Thyroid gland (tissue), 4 donors: ENCODE data around the gene NEK5. TPM values are rescaled to one million over a fixed set of nuclear protein-coding genes. Genes with fewer than 3 reads are reported as not detected.

Source experiments
- DNase-seq, 2 donors: peaks; one replicate each; pipeline ENCODE4 v3.0.0-alpha.2; 2019
- H3K27ac ChIP-seq, 3 donors: fragments of 200-600 bp; sonication (generic); 1 replicate in 2 of 3; 2 replicates in 1 of 3; pipeline ENCODE4 v1.5.1; 2016 to 2019; ENCODE audit warnings: mild to moderate bottlenecking in 1 of 3, moderate library complexity in 1 of 3
- H3K27me3 ChIP-seq: fragments of 200-600 bp; sonication (generic); one replicate; pipeline ENCODE4 v1.5.1; 2019
- H3K36me3 ChIP-seq, 2 donors: fragments of 200-600 bp; sonication (generic); one replicate each; pipeline ENCODE4 v1.5.1; 2016 to 2019
- H3K4me1 ChIP-seq, 2 donors: fragments of 200-600 bp; sonication (generic); one replicate each; pipeline ENCODE4 v1.5.1; 2017 to 2019
- H3K4me3 ChIP-seq, 3 donors: fragments of 200-600 bp; sonication (generic); replicated peaks in 1 of 3; 1 replicate in 2 of 3; 2 replicates in 1 of 3; pipeline ENCODE4 v1.5.1; 2016; ENCODE audit warnings: mild to moderate bottlenecking in 1 of 3
- H3K9me3 ChIP-seq: fragments of 200-600 bp; sonication (generic); one replicate; pipeline ENCODE4 v1.5.1; 2017
- CTCF ChIP-seq, 6 experiments: fragments of 200-600 bp in 3 of 6; fragments of 450-650 bp in 3 of 6; sonication (generic) in 3 of 6; IDR thresholded peaks; one replicate each; pipeline ENCODE4 v1.5.1; 2016 to 2019; ENCODE audit warnings: antibody characterized with exemption in 6 of 6, mild to moderate bottlenecking in 2 of 6, inconsistent platforms in 1 of 6, moderate library complexity in 1 of 6
- POLR2A ChIP-seq, 2 donors: fragments of 450-650 bp; IDR thresholded peaks; one replicate each; pipeline ENCODE4 v1.6.1; 2017; ENCODE audit warnings: antibody characterized with exemption in 2 of 2, mild to moderate bottlenecking in 2 of 2, moderate library complexity in 1 of 2
- WGBS, 2 donors: methylation state at CpG; one replicate each; pipeline ENCODE4 v1.1.5; 2017; 5-methylcytosine and 5-hydroxymethylcytosine counted together
- intact Hi-C: fragments of 100-400 bp; cut with DNase I; formaldehyde crosslinking; loops from one replicate; pipeline ENCODE4 v1.15.1; 2023
- total RNA-seq, 4 donors: library from RNA; depleted of rRNA; stranded (reverse); fragments of >200 nt; gene quantifications; one replicate each; pipeline ENCODE4 v1.2.3, GENCODE V29; 2016

The NEK5 gene
- total RNA-seq, 4 donors from 2014 or later = 0.13 to 0.73 (median 0.48) TPM

- intact Hi-C loops = no loop called here
- WGBS, 2 donors = 30 to 33% methylated on average over 13 of the region's 13 CpGs
- DNase-seq = peak; percentile 89 to 93
Observed at GRCh38 chr13:51999510-51999911, 129.4 kb downstream of the NEK5 start.

DNA sequence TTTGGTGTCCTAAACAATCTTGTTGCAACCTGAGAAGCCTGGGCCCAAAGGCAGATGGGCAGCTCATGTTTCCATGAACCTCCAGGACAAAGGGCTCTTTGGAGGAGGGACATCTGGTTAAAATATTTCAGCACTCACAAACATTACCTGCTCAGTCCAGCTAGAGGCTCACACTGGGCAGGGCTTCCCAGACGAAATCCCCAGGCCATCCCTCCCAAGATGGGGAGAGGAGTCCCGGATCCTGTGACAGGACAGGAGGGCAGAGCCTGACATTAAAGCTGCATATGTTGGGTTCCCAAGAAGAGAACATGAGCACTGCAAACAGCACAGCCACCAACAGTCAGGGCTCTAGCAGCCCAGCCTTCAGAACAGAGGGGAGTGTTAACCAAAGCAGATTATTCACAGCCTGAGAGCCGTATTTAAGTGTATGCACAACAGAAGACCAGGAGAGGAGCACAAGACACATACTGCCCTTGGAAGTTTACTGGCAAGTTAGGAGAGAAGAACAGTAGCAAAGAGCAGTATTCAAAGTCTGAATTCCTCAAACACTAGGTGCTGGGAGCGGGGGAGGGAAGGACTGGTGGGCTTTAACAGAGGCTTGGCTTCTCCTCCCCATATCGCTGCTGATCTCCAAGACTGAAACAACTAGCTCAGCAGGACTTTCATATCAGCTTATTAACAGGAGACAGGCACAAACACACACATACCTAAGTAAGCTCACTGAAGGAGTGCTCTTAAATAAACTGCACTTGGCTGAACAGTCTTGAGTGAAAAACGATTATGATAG lies 130.0 kb downstream of the NEK5 start:
- TF ChIP-seq CTCF (IDR thresholded peaks at IDR 0.05) (no peak), POLR2A (IDR thresholded peaks at IDR 0.05) (no peak)
- WGBS, 2 donors = 28 to 39% methylated on average over 5 to 6 of the region's 6 CpGs
- intact Hi-C loops = no loop called here
- H3K4me1 ChIP-seq = peaks cover 21 to 27% of the 10 kb centered on the region in 2 donors
- no peaks in the 10 kb centered on the region for H3K9me3 ChIP-seq
- no peak for DNase-seq
- no peaks in the 10 kb centered on the region for H3K36me3 ChIP-seq
- H3K27ac ChIP-seq = peak overlapping the region; percentile 28 to 68 (median 62)
- H3K4me3 ChIP-seq = no peak overlapping the region
- no peaks in the 10 kb centered on the region for H3K27me3 ChIP-seq

More at GRCh38 chr13:51999510-51999911, 129.4 kb downstream of the NEK5 start:
- peak in 1 of 2 donors; percentile 19 for TF ChIP-seq POLR2A (IDR thresholded peaks at IDR 0.05)
- no peak for TF ChIP-seq CTCF (IDR thresholded peaks at IDR 0.05)
- Histone ChIP-seq H3K9me3 (no peaks in the 10 kb centered on the region), H3K4me1 (peaks cover 21 to 27% of the 10 kb centered on the region in 2 donors), H3K27ac (peak overlapping the region; percentile 53 to 68 (median 62)), H3K36me3 (no peaks in the 10 kb centered on the region), H3K4me3 (no peak overlapping the region), H3K27me3 (no peaks in the 10 kb centered on the region)

DNA sequence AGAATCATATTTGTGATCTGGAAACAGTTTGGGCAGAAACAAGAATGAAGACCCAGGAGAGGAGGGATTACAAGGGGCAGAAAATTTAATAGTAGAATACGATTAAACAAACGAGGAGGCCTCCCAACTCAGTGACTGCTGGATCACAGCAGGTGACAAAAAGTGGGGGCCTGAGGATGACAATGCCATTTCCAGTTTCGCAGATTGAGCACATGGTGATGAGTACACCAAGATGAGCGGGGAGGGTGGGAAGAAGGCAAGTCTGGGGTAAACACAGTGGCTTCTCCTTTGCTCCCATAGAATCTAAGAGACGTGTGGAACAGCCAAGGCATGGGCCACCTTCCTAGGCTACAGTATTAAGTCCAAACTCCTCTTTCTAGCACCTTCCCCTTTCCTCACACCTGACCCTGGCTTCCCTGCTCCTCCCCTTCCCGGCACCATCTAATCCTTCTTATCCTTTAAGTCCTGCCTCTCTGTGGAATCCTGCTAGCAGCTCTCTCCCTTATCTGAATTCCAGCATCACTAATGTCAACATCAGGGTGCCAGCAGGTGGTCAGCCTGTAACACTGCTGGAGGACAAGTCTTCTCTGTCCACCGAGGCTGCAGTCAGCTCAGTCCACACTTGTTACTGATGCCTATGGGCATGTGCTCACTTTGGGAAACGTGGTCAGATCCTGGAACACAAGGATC lies 131.1 kb downstream of the NEK5 start:
- Histone ChIP-seq H3K4me1 (peaks cover 21 to 27% of the 10 kb centered on the region in 2 donors), H3K27ac (no peak overlapping the region), H3K4me3 (no peak overlapping the region), H3K36me3 (no peaks in the 10 kb centered on the region), H3K27me3 (no peaks in the 10 kb centered on the region), H3K9me3 (no peaks in the 10 kb centered on the region)
- intact Hi-C loops = no loop called here
- TF ChIP-seq CTCF (IDR thresholded peaks at IDR 0.05) (no peak), POLR2A (IDR thresholded peaks at IDR 0.05) (no peak)
- DNase-seq = no peak
- WGBS, 2 donors = 80 to 83% methylated on average over 8 of the region's 8 CpGs

DNA sequence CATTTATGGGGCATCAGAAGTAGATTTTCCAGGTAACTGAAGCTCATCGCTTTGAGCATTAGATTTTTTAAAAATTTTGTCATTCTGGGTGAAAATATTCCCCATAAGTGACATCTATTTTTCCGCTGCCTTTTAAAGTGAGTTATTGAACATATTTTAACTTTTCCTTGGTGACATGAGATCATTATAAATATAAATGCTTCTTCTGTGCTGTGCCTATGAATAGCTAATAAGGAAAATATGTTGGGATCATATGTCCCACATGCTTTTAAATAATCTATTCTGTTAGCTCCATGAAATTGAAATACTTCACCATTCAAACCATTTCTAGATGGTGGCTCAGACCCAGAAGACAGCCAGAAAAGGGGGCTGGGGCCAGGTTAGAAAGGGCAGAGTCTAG lies 131.7 kb downstream of the NEK5 start:
- no peaks in the 10 kb centered on the region for H3K27me3 ChIP-seq
- TF ChIP-seq POLR2A (IDR thresholded peaks at IDR 0.05) = no peak
- no peak for TF ChIP-seq CTCF (IDR thresholded peaks at IDR 0.05)
- H3K9me3 ChIP-seq = no peaks in the 10 kb centered on the region
- H3K36me3 ChIP-seq = no peaks in the 10 kb centered on the region
- H3K4me3 ChIP-seq = no peak overlapping the region
- WGBS, 2 donors = 97 to 99% methylated on average over 2 of the region's 2 CpGs
- intact Hi-C loops = no loop called here
- DNase-seq = no peak
- H3K27ac ChIP-seq = no peak overlapping the region
- peaks cover 21 to 27% of the 10 kb centered on the region in 2 donors for H3K4me1 ChIP-seq

GRCh38 chr13:51996641-51997040 lies 132.2 kb downstream of the NEK5 start:
- intact Hi-C loops = no loop called here
- Histone ChIP-seq H3K4me3 (no peak overlapping the region), H3K36me3 (no peaks in the 10 kb centered on the region), H3K4me1 (peaks cover 21 to 27% of the 10 kb centered on the region in 2 donors), H3K27ac (no peak overlapping the region), H3K9me3 (no peaks in the 10 kb centered on the region), H3K27me3 (no peaks in the 10 kb centered on the region)
- WGBS, 2 donors = 93 to 96% methylated on average over 4 of the region's 4 CpGs
- TF ChIP-seq POLR2A (IDR thresholded peaks at IDR 0.05) (no peak), CTCF (IDR thresholded peaks at IDR 0.05) (no peak)
- DNase-seq = no peak
